Placental epithelial cell (primary cell): ENCODE data around the gene AP3D1. TPM values are rescaled to one million over a fixed set of nuclear protein-coding genes. Genes with fewer than 3 reads are reported as not detected.

Experiments
- total RNA-seq: library from RNA; depleted of rRNA; stranded (reverse); fragments of >200 nt; gene quantifications from 2 replicates; pipeline ENCODE4 v1.2.3, GENCODE V29; 2012

AP3D1 gene
- total RNA-seq, result 90.3 and 144 TPM in 2 replicates

GRCh38 chr19:2151339-2152229, at the start of gene AP3D1:
Gene AP3D1 (minus strand): TSS chr19:2151566. CDS start chr19:2151334, 232 bp downstream.

GRCh38 chr19:2096480-2097202, 54.7 kb downstream of the AP3D1 start, which contains the start of gene IZUMO4:
Gene IZUMO4 (plus strand): TSS chr19:2096915. CDS start chr19:2096946, 31 bp downstream.

GRCh38 chr19:2096034-2096479, 55.3 kb downstream of the AP3D1 start, which contains the start of gene MOB3A:
Gene MOB3A (minus strand): TSS chr19:2096326. CDS start chr19:2078560, 17,766 bp downstream.

GRCh38 chr19:2050991-2051772, 100.2 kb downstream of the AP3D1 start, which contains the start of gene MKNK2:
Gene MKNK2 (minus strand): TSS chr19:2051244. CDS start chr19:2050851, 393 bp downstream.

Other genes with a start within 250 kb of the AP3D1 start
- gene ADAT3, start 246.2 kb downstream of the AP3D1 start, total RNA-seq, result 5.3 and 9.0 TPM in 2 replicates
- 51.4 and 80.5 TPM in 2 replicates for gene SCAMP4, start 246.2 kb downstream of the AP3D1 start, total RNA-seq
- gene CSNK1G2, start 210.4 kb downstream of the AP3D1 start, total RNA-seq, result 60.1 and 73.4 TPM in 2 replicates
- gene BTBD2, start 135.9 kb downstream of the AP3D1 start, total RNA-seq, result 64.7 and 71.1 TPM in 2 replicates
- gene MKNK2, start 100.3 kb downstream of the AP3D1 start, total RNA-seq, result 92.2 and 104 TPM in 2 replicates
- gene MOB3A, start 55.2 kb downstream of the AP3D1 start, total RNA-seq, result 17.7 and 22.7 TPM in 2 replicates
- gene IZUMO4, start 54.7 kb downstream of the AP3D1 start, total RNA-seq, result 0.65 and 3.5 TPM in 2 replicates
- 7.8 and 11.8 TPM in 2 replicates for gene DOT1L, start 12.4 kb upstream of the AP3D1 start, total RNA-seq
- 37.3 and 37.6 TPM in 2 replicates for gene PLEKHJ1, start 84.8 kb upstream of the AP3D1 start, total RNA-seq
- gene SF3A2, start 85.3 kb upstream of the AP3D1 start, total RNA-seq, result 23.6 and 52.6 TPM in 2 replicates
- gene AMH, start 97.8 kb upstream of the AP3D1 start, total RNA-seq, result 1.5 and 2.0 TPM in 2 replicates
- gene JSRP1, start 104.9 kb upstream of the AP3D1 start, total RNA-seq, result 0.39 TPM in 1 of 2 replicates, not detected in the other
- gene PEAK3, start 130.6 kb upstream of the AP3D1 start, total RNA-seq, result under 0.01 TPM in 1 of 2 replicates, not detected in the other
- not detected in 2 replicates for gene LINGO3, start 156.6 kb upstream of the AP3D1 start, total RNA-seq
- 120 and 125 TPM in 2 replicates for gene LSM7, start 177.0 kb upstream of the AP3D1 start, total RNA-seq
- gene SPPL2B, start 177.1 kb upstream of the AP3D1 start, total RNA-seq, result 42.1 and 70.7 TPM in 2 replicates
- not detected in 2 replicates for gene TMPRSS9, start 208.7 kb upstream of the AP3D1 start, total RNA-seq